Vagina (tissue), 2 donors: Measurements from ENCODE around the gene TXN2.
A peak's percentile ranks its signal among the peaks of the same experiment; 100 is the strongest.

Experiments
- CTCF ChIP-seq, 3 experiments: fragments of 450-650 bp in 2 of 3; fragments of 200-600 bp in 1 of 3; sonication (generic) in 1 of 3; IDR thresholded peaks; one replicate each; pipeline ENCODE4 v1.5.1; 2017 to 2019; ENCODE audit warnings: antibody characterized with exemption in 3 of 3, mild to moderate bottlenecking in 2 of 3, moderate library complexity in 2 of 3
- POLR2A ChIP-seq, 2 donors: fragments of 450-650 bp; IDR thresholded peaks; one replicate each; pipeline ENCODE4 v1.6.1; 2017; ENCODE audit warnings: antibody characterized with exemption in 2 of 2, mild to moderate bottlenecking in 2 of 2, moderate library complexity in 2 of 2
- POLR2AphosphoS5 ChIP-seq, 2 donors: sonication (generic); formaldehyde crosslinking; IDR thresholded peaks; one replicate each; pipeline ENCODE4 v1.9.0; 2017; ENCODE audit warnings: antibody characterized with exemption in 2 of 2, mild to moderate bottlenecking in 2 of 2, low read depth in 1 of 2; ENCODE audit not compliant: insufficient read depth in 1 of 2

GRCh38 chr22:36481393-36482168 is at the start of gene TXN2:
- no peak for TF ChIP-seq CTCF (IDR thresholded peaks at IDR 0.05)
- TF ChIP-seq POLR2AphosphoS5 (IDR thresholded peaks at IDR 0.05; ENCODE audit: insufficient read depth in 1 of 2, low read depth in 1 of 2), result peak; percentile 86 to 96
- TF ChIP-seq POLR2A (IDR thresholded peaks at IDR 0.05), result peak in 1 of 2 donors; percentile 66
